CD4-positive, alpha-beta T cell treated with Interferon gamma for 1 hour (primary cell): ENCODE data around the gene HOXD9.

Source experiments
- DNase-seq: peaks from one replicate; pipeline ENCODE4 v3.0.0-alpha.2; 2020

HOXD9 gene

GRCh38 chr2:176099159-176099727, 23.3 kb upstream of the HOXD9 start:
- DNase-seq, result no peak

- no peak for DNase-seq
Observed at GRCh38 chr2:176099728-176100546, 22.6 kb upstream of the HOXD9 start, which contains the start of gene HOXD12. HOXD12 (plus strand) TSS chr2:176099795; CDS start chr2:176099802, 7 bp downstream.

DNA sequence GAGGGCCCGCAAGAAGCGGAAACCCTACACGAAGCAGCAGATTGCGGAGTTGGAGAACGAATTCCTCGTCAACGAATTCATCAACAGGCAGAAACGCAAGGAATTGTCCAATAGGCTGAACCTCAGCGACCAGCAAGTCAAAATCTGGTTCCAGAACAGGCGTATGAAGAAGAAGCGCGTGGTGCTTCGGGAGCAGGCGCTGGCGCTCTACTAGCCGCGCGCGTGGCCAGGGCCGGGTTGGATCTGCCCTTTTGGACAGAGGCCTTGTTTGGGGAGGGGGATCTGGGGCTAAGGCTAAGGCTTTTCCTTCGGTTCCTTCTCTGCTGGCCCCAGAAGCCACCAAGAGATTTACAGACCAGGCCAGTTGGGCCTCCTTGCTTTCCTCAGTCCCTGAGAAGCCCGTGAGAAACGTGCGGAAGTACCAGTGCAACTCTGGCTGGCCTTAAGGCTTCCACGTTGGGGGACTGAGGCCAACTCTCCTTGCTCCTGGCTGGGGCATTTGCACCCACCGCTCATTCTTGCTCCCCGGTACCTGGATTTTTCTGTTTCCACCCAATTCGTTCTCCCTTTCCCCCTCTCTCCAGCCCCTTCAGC, 21.9 kb upstream of the HOXD9 start:
- no peak for DNase-seq

DNA sequence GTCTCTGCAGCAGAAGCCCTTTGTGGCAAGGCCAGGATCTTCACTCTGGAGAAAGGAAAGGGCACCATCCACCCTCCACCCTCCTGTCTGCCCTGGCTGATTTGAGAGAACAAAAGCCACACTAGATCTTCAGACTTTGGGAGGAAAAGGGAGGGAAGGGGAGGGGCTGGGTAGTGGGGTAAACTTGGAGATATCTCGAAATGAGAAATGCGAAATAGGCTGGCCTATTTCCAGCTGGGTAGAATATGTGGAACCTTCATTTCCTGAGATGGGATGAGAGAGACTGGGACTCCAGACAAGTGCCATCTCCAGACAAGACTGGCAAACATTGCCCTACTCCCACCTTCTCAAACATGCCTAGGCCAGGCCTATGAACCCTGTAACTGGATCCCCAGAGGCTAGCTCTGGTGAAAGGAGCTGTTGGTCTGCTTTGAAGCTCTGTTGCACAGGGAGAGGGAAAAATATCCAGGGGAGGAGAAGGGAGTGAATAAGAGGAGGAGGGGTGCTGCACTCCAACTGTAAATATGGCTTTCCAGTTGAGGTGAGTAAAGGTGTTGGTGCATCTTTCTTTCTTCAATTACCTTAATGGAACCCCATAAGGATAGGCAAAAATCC, 21.2 kb upstream of the HOXD9 start:
- no peak for DNase-seq

- no peak for DNase-seq
Observed at GRCh38 chr2:176101842-176102241, 20.7 kb upstream of the HOXD9 start.

- no peak for DNase-seq
Observed at GRCh38 chr2:176102309-176102866, 20.1 kb upstream of the HOXD9 start.

- no peak for DNase-seq
Observed at GRCh38 chr2:176103194-176103593, 19.3 kb upstream of the HOXD9 start.

DNA sequence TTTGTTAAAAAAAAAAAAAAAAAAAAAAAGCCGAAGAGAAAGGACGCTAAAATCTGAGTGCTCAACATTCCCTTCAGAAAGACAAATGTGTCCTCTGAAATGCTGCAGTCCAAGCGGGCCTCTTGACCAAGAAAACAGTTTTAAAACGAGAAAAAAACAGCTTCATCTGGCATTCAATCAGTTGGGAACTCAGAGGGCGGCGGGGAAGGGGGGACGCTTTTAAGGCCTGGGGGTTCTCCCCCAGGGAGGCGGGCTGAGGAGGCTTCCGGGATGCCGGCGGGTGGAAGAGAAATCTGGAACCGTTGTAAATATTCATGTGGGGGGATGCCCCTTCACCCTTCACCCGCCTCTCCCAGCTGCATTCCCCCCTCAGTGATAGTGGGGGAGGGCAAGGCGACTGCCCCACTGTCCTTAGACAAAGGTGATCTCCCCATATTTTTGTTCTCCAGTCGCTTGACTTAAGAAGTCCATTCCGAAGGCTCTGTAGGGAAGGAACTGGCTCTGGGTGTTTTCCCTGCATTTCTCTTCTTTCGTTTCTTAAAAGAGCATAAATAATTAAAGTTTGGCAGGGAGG, 18.7 kb upstream of the HOXD9 start:
- no peak for DNase-seq

- DNase-seq, result no peak
Observed at GRCh38 chr2:176104316-176105077, 18.0 kb upstream of the HOXD9 start.

DNA sequence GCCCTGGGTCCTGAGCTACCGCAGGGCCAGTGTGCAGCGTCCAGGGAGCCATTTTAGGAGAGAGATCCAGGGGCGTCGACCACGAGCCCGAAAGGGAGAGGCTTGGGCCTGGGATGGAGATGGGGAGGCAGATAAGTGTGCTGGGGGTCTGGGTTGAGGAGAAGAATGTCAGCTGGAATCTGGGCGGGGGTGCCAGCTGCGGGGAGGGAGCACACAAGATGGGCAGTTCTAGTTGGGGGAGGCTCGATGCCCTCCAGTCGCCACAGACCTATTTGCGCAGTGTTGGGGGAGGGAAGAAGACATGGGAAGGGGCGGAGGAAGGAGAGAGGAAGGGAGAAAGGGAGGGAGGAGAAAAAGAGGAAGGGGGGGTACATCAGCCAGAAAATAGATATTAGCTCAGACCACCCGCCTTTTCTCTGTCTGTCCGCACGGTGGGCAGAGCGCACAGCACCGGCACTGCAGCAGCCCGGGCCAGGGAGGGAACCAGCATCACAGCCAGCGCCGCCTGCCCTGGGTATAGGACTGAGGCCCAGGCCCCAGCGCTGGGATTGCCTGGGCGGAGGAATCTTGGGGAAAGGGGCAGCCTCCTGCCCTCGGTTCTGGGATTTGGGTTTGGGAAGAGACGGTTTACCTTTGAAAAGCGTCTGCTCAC, 17.3 kb upstream of the HOXD9 start:
- no peak for DNase-seq

DNA sequence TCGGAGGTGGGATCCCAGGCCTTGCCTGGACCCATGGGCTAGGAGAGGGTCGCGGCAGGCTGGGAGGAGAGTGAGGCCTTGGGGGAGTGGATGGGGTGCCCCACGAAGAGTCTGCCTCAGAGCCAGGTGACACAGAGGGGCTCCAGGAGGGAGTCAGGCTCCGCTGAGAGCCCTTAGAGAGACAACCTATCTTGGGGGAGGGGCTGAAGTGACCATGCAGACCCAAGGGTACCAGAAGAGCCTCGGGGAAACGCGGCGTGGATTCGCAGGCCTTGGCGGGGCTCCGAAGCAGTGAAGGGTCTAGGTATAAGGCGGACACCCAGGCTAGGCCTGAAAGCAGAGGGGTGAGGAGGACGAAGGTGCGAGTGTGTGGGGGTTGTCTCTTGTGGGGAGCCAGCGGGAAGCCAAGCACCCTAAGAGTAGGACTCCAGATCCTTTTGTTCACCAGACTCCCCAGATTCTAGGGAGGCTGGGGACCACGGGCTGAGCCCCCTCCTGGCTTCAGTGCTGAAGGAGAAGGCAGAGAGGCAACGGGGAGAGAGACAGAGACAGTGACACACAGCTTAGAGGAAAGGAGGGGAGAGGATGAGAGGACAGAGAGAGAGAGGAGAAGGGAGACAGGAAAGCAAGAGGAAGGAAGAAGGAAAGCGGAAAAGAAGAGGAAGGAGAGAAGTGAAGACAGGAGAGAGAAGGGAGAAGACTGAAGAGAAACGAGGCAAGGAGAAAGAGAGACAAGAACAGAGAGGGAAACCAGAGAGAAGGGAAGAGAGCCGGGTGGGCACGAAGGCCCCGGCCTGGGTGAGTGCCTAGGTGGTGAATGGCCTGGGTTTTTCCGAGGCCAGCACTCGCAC, 16.6 kb upstream of the HOXD9 start:
- no peak for DNase-seq

DNA sequence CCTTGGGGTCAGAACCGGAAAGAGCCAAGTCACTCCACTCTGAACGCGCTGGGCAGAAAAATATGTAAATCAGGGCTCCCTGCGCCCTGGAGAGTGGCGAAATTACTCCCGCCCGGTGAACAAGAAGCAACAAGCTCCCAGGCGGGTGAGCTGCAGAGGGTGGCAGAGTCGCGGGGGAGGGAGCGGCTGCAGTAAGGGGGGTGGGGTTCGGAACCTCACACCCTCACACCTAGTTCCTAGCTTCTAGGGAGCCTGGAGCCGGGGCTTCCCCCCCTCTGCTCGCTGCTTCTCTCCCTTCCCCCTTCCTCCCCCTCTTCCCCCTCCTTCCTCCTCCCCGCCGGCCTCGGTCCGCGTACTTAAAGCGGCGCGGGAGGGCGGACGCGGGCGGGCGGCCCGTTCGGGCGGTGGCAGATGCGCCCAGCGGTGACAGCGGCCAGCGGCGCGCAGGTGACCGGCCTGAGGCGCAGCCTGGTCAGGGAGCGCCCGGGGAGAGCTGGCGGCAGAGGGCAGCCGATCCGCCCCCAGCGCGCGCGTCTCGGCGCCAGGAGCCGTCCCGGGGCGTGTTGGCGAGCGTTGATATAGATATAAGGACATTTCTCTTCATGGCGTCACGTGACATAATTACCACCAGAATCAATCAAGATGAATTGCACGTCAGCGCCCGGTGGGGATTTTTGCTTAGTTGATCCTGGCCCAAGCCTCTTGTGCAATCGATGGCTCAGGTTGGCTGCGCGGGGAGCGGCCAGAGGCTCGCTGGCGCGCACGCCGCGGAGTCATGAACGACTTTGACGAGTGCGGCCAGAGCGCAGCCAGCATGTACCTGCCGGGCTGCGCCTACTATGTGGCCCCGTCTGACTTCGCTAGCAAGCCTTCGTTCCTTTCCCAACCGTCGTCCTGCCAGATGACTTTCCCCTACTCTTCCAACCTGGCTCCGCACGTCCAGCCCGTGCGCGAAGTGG, 15.7 kb upstream of the HOXD9 start, which contains the start of gene HOXD11:
TSS of gene HOXD11 (plus strand) at position 700 of the 959 bp plus-strand sequence. CDS start at position 776, 76 bp downstream.
- no peak for DNase-seq

DNA sequence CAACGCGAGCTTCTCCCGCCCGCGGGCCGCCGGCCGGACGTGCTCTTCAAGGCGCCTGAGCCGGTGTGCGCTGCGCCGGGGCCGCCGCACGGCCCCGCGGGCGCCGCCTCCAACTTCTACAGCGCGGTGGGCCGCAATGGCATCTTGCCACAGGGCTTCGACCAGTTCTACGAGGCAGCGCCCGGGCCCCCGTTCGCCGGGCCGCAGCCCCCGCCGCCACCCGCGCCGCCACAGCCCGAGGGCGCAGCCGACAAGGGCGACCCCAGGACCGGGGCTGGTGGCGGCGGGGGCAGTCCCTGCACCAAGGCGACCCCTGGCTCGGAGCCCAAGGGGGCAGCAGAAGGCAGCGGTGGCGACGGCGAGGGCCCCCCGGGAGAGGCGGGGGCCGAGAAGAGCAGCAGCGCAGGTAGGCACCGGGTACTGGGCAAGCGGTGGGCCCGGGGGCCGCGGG, 14.8 kb upstream of the HOXD9 start:
- no peak for DNase-seq

DNA sequence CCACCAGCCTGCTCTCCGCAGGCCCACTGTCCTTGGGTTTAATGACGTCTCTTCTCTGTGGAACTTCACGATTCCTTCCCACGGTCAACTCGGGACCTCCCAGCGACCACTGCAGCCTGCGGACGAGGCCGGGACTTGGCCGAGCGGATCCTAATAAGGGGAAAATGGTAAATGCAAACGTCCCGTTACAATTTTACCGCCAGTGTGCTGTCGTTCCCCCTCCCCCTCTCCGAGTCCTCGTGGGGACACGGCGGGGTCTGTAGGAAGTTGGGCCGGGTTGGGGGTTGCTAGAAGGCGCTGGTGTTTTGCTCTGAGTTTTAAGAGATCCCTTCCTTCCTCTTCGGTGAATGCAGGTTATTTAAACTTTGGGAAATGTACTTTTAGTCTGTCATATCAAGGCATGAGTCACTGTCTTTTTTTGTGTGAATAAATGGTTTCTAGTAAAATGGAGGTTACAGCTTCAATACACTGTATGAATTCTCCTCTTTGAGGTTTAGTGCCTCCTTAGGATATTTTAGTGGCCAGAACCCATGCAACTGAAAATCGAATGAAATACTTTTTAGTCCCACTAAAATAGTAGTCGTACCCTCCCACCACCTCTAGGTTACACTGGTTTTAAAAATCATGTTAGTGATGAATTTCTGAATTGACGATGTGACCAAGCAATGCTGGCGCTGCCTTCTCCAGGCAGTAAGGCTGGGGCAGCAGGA, 13.2 kb upstream of the HOXD9 start:
- DNase-seq, result no peak

GRCh38 chr2:176109946-176110345, 12.6 kb upstream of the HOXD9 start:
- DNase-seq, result no peak

DNA sequence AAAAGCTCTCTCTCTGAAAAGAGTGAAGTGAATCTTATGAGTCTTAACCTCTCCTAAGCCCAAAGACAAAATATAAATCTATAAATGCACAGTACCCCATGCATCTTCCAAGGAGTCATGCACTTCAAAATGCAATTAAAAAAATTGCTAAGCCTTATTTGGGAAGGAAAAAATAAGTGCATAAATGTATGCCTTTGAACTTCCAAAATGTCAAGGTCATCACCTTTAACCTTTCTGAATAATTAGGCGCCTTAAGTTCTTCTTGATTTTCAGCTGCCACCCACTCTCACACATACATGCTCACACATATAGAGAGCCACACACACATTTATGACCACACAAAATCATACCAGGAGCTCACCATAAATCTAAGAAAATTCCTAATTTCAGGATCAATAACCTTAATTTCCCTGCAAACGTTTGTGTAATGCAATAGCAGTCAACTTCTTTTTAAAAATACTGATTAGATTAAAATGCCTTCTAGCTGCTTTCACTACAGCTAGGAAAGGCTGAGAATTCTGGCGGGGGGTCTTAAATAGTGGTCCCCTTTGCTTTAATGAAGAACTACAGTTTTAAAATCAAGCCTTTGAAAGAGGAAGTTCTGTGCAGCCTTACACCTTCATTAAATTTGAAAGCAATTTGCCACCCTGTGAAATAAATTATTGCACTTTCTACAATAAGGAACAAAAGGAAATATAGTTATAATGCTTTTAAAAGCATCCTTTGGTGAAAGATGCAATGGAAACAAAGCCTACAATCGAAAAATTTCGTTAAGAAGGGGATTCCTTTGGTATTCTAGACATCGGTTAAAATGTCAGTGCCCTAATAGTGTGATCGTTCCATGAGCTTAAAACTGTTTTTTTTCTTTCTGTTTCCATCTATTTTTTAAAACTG, 11.9 kb upstream of the HOXD9 start:
- no peak for DNase-seq

- DNase-seq, result no peak
Observed at GRCh38 chr2:176111309-176111663, 11.2 kb upstream of the HOXD9 start.
